Subcutaneous adipose tissue (tissue), 4 donors: ENCODE data around the gene PRKAG1. TPM values are rescaled to one million over a fixed set of nuclear protein-coding genes. Genes with fewer than 3 reads are reported as not detected.

Experiments
- CTCF ChIP-seq: fragments of 450-650 bp; IDR thresholded peaks from one replicate; pipeline ENCODE4 v1.5.1; 2016; ENCODE audit warnings: low read depth, mild to moderate bottlenecking, control low read depth, antibody characterized with exemption, moderate library complexity
- total RNA-seq, 4 donors: library from RNA; depleted of rRNA; stranded (reverse); fragments of >200 nt; gene quantifications; one replicate each; pipeline ENCODE4 v1.1.0, GENCODE V29; 2016

The PRKAG1 gene
- total RNA-seq, 4 donors from 2014 or later = 57.7 to 67.4 (median 59.7) TPM

- TF ChIP-seq CTCF = no peak
Measured at GRCh38 chr12:49014547-49014946, 4.0 kb downstream of the PRKAG1 start.

- TF ChIP-seq CTCF = no peak
Measured at GRCh38 chr12:49013428-49013827, 5.1 kb downstream of the PRKAG1 start.

GRCh38 chr12:49012739-49013138 lies 5.8 kb downstream of the PRKAG1 start:
- no peak for TF ChIP-seq CTCF

- TF ChIP-seq CTCF = no peak
Measured at GRCh38 chr12:49010092-49010668, 8.4 kb downstream of the PRKAG1 start.

GRCh38 chr12:49008943-49009342 lies 9.6 kb downstream of the PRKAG1 start:
- no peak for TF ChIP-seq CTCF

GRCh38 chr12:49000346-49000745 lies 18.2 kb downstream of the PRKAG1 start:
- TF ChIP-seq CTCF = no peak

- TF ChIP-seq CTCF = no peak
Measured at GRCh38 chr12:48999371-49000131, 19.0 kb downstream of the PRKAG1 start, which contains the start of gene DDN. Gene DDN, minus strand, starts transcription at chr12:48999375. Its CDS starts 88 bp downstream, at chr12:48999287.
